ENCODE measurements around the gene SDF4.
A peak's percentile ranks its signal among the peaks of the same experiment; 100 is the strongest.

SDF4 gene

DNA sequence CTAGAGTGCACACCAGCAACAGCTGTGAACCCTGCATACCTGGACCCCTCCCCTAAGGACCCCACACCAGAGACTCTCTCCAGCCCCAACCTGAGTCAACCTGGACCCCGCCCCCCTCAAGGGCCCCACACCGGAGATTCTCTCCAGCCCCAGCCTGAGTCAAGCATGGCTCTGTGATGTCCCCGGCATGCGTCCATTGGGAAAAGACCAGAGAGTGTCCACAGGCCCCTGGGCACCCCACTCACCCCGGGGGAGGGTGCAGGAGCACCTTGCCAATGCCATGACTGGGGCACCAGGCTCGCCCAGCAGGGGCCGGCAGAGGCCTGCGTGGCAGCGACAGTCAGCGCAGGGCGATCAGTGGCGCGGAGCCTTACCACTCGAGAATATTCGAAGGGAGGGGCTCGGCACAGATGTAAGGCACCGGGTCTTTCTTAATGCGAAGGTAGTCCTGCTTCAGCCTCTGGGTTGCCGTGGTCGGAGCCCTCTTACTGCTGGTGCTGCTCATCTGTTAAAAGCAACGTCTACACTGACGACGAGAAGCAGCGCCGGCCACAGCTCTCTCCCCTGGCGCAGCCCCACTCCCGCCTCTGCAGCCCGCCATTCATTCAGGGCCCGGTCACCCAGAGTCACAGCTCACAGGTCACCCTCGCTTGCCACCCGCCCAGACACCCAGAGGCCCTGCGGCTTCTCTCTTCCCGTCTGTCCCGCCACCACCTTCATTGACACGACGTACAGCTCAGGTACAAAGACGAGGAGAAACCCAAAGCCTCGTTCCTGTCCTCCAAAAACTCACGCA, 35.9 kb upstream of the SDF4 start:
- DNase-seq (ENCODE audit: low read depth in 2 of 2), result no peak
- TF ChIP-seq CTCF (IDR thresholded peaks at IDR 0.05; ENCODE audit: low read depth, low read length), result no peak
- no peak overlapping the region for H3K4me3 ChIP-seq (replicated peaks in 1 of 2; ENCODE audit: low read depth in 2 of 2, low read length in 2 of 2)

DNA sequence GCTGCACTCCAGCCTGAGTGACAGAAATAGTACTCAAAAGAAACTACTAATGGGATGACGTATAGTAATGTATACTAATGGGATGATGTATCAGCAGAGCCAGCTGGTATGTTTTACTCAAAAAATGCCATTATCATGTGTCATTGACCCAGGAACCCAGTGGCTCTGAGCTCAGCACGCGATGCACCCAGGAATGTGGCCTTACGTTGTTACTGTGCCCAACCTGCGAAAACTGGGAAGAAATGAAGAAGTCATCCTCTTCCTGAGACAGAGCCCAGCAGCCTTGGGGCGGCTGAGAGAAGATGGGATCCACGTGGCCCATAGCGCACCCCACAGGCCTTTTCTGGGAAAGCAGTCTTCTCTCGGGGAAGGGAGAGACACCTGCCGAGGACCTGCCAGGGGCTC, 33.1 kb upstream of the SDF4 start:
- DNase-seq (ENCODE audit: low read depth in 2 of 2), result peak; percentile 79 to 99
- H3K4me3 ChIP-seq (replicated peaks in 1 of 2; ENCODE audit: low read depth in 2 of 2, low read length in 2 of 2), result no peak overlapping the region
- TF ChIP-seq CTCF (IDR thresholded peaks at IDR 0.05; ENCODE audit: low read depth, low read length), result peak; percentile 63

DNA sequence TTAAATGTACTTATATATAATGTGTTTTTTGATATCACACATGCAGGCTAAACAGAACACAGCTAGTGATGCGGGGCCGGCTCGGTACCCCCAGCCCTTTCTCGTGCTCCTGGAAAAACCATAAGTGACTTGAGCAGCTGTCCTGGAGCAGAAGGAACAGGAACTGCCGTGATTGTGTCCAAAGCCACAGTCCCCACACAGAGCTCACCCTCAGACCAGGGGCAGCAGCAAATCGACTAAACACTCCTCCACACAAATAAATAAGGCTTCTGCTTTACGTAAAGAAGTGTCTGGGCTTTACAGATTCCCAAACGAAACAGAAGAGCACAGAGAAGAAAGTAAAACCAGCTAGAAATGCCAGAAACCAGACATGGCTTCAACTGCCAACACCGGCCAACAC, 32.2 kb upstream of the SDF4 start:
- TF ChIP-seq CTCF (IDR thresholded peaks at IDR 0.05; ENCODE audit: low read depth, low read length), result no peak
- H3K4me3 ChIP-seq (replicated peaks in 1 of 2; ENCODE audit: low read depth in 2 of 2, low read length in 2 of 2), result no peak overlapping the region
- DNase-seq (ENCODE audit: low read depth in 2 of 2), result no peak

GRCh38 chr1:1262758-1263157, 31.0 kb upstream of the SDF4 start:
- no peak for TF ChIP-seq CTCF (IDR thresholded peaks at IDR 0.05; ENCODE audit: low read depth, low read length)
- no peak for DNase-seq (ENCODE audit: low read depth in 2 of 2)
- H3K4me3 ChIP-seq (replicated peaks in 1 of 2; ENCODE audit: low read depth in 2 of 2, low read length in 2 of 2), result no peak overlapping the region

GRCh38 chr1:1262071-1262470, 30.3 kb upstream of the SDF4 start:
- no peak for DNase-seq (ENCODE audit: low read depth in 2 of 2)
- no peak for TF ChIP-seq CTCF (IDR thresholded peaks at IDR 0.05; ENCODE audit: low read depth, low read length)
- H3K4me3 ChIP-seq (replicated peaks in 1 of 2; ENCODE audit: low read depth in 2 of 2, low read length in 2 of 2), result no peak overlapping the region

GRCh38 chr1:1260843-1261560, 29.2 kb upstream of the SDF4 start:
- TF ChIP-seq CTCF (IDR thresholded peaks at IDR 0.05; ENCODE audit: low read depth, low read length), result no peak
- H3K4me3 ChIP-seq (replicated peaks in 1 of 2; ENCODE audit: low read depth in 2 of 2, low read length in 2 of 2), result no peak overlapping the region
- no peak for DNase-seq (ENCODE audit: low read depth in 2 of 2)

All from cardiac fibroblast (primary cell).